T1000 (cell line): ENCODE results near the gene PRPS2.

Experiments used
- DNase-seq: peaks from one replicate; lab custom pipeline; 2025; ENCODE audit warnings: mixed read lengths; lab: John Stamatoyannopoulos, UW

Gene PRPS2

GRCh38 chrX:12817528-12817927, 26.3 kb downstream of the PRPS2 start:
- no peak for DNase-seq

GRCh38 chrX:12819222-12819621, 28.0 kb downstream of the PRPS2 start:
- DNase-seq: no peak

GRCh38 chrX:12820737-12821136, 29.5 kb downstream of the PRPS2 start:
- DNase-seq: no peak

GRCh38 chrX:12824944-12825343, 33.7 kb downstream of the PRPS2 start:
- DNase-seq: no peak

GRCh38 chrX:12825801-12826200, 34.6 kb downstream of the PRPS2 start:
- DNase-seq: peak; percentile 5

GRCh38 chrX:12843061-12843667, 52.0 kb downstream of the PRPS2 start:
- DNase-seq: no peak

- DNase-seq: no peak
Observed at GRCh38 chrX:12843668-12844279, 52.6 kb downstream of the PRPS2 start.

GRCh38 chrX:12844319-12844718, 53.1 kb downstream of the PRPS2 start:
- no peak for DNase-seq

GRCh38 chrX:12865359-12865758, 74.1 kb downstream of the PRPS2 start:
- no peak for DNase-seq

GRCh38 chrX:12866451-12867377, 75.5 kb downstream of the PRPS2 start, which contains the start of gene TLR7:
TLR7 (plus strand) TSS chrX:12867072; CDS start chrX:12867579, 507 bp downstream.
- DNase-seq: no peak

GRCh38 chrX:12867685-12868084, 76.5 kb downstream of the PRPS2 start:
- DNase-seq: no peak

GRCh38 chrX:12868747-12869146, 77.5 kb downstream of the PRPS2 start:
- DNase-seq: no peak

- DNase-seq: no peak
Observed at GRCh38 chrX:12871257-12871656, 80.0 kb downstream of the PRPS2 start.

GRCh38 chrX:12872741-12873140, 81.5 kb downstream of the PRPS2 start:
- no peak for DNase-seq
